ENCODE data around the gene LNX1.
A peak's percentile ranks its signal among the peaks of the same experiment; 100 is the strongest.

LNX1 gene

DNA sequence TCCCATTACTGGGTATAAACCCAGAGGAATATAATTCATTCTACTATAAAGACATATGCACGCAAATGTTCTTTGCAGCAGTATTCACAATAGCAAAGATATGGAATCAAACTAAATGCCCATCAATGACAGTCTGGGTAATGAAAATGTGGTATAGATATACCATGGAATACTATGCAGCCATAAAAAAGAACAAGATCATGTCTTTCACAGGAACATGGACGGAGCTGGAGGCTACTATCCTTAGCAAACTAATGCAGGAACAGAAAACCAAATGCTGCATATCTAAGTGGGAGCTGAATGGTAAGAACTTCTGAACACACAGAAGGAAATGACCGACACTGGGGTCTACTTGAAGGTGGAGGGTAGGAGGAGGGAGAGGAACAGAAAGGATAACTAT is 42.6 kb downstream of the LNX1 start:
- TF ChIP-seq, protein P1, sequence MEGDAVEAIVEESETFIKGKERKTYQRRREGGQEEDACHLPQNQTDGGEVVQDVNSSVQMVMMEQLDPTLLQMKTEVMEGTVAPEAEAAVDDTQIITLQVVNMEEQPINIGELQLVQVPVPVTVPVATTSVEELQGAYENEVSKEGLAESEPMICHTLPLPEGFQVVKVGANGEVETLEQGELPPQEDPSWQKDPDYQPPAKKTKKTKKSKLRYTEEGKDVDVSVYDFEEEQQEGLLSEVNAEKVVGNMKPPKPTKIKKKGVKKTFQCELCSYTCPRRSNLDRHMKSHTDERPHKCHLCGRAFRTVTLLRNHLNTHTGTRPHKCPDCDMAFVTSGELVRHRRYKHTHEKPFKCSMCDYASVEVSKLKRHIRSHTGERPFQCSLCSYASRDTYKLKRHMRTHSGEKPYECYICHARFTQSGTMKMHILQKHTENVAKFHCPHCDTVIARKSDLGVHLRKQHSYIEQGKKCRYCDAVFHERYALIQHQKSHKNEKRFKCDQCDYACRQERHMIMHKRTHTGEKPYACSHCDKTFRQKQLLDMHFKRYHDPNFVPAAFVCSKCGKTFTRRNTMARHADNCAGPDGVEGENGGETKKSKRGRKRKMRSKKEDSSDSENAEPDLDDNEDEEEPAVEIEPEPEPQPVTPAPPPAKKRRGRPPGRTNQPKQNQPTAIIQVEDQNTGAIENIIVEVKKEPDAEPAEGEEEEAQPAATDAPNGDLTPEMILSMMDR (IDR thresholded peaks at IDR 0.05; ENCODE audit: low read depth, low read length) = no peak
- DNase-seq (ENCODE audit: low read depth, low spot score) = no peak
- no peak overlapping the region for H3K4me3 ChIP-seq (ENCODE audit: low read depth, low read length)
- in situ Hi-C loops (cut with HindIII; ENCODE audit: low sequenced_read_pairs) = no loop called here

DNA sequence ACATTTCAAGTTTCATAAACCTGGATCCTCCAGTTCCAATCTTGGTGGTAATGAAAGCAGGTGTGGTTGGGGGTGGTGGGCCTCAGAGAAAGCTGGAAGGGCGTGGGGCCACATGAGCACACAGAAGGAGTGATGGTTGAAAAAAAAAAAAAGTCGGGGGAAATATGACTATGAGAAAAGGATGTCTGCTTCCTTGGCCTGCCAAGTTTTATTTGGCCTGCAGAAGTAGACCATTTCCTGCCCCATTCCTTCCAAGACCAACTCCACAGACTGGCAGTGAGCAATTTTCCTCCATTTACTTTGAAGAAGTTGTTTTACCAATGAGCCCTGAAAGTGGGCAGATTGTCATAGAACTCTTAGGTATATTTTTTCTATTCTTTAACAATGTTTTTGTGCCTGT is 43.3 kb downstream of the LNX1 start:
- in situ Hi-C loops (cut with HindIII; ENCODE audit: low sequenced_read_pairs) = no loop called here
- TF ChIP-seq, protein P1 (IDR thresholded peaks at IDR 0.05; ENCODE audit: low read depth, low read length) = no peak
- DNase-seq (ENCODE audit: low read depth, low spot score) = peak; percentile 31

DNA sequence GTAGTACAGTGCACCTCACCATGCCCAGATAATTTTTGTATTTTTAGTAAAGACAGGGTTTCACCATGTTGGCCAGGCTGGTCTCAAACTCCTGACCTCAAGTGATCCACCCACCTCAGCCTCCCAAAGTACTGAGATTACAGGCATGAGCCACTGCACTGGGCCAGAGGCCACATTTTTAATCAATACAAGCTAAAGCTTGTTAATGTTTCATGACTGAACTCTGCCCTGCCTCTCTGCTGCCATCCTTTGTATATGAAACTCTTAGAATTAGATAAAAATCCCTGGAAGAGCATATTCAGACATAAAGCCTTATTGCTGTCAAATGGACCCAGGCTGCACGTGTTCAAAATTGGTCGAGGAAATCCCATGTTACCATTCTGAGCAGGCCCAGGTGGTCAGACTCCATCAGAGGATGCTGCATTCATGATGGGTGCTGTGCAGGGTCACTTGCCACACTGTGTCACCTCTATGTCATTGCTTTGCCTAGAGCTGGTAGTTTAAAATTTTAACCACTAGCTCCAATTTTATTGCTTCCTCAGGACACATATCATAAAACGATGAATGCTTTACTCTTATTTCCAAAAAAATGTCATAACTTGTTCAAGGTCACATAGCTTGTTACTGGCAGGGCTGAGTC is 45.2 kb downstream of the LNX1 start:
- no peak overlapping the region for H3K4me3 ChIP-seq (ENCODE audit: low read depth, low read length)
- TF ChIP-seq, protein P1 (IDR thresholded peaks at IDR 0.05; ENCODE audit: low read depth, low read length) = no peak
- in situ Hi-C loops (cut with HindIII; ENCODE audit: low sequenced_read_pairs) = no loop called here
- no peak for DNase-seq (ENCODE audit: low read depth, low spot score)

More for the DNA sequence above, 43.3 kb downstream of the LNX1 start:
- no peak overlapping the region for H3K4me3 ChIP-seq (ENCODE audit: low read depth, low read length)

- H3K4me3 ChIP-seq (ENCODE audit: low read depth, low read length) = no peak overlapping the region
- in situ Hi-C loops (cut with HindIII; ENCODE audit: low sequenced_read_pairs) = no loop called here
- no peak for DNase-seq (ENCODE audit: low read depth, low spot score)
- TF ChIP-seq, protein P1 (IDR thresholded peaks at IDR 0.05; ENCODE audit: low read depth, low read length) = no peak
Measured at GRCh38 chr4:53545273-53545672, 46.0 kb downstream of the LNX1 start.

DNA sequence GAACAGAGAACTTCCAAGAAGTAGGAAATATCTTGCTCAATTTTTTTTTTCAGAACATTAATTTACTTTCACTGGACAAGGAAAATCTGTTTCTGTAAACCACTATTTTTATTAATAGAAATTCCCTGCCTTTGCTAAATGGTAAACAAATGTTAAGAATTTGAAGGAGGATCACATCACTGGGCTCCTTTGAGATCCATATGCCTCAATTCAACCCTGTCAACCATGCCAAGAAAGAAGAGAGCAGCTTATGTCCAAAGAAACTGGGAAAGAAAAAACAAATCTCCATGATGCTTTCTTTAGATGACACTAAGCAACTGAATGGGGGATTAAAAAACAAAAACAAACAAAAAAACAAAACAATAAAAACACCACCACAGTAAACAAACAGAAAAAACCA is 47.7 kb downstream of the LNX1 start:
- TF ChIP-seq, protein P1 (IDR thresholded peaks at IDR 0.05; ENCODE audit: low read depth, low read length) = no peak
- in situ Hi-C loops (cut with HindIII; ENCODE audit: low sequenced_read_pairs) = no loop called here
- DNase-seq (ENCODE audit: low read depth, low spot score) = no peak
- H3K4me3 ChIP-seq (ENCODE audit: low read depth, low read length) = no peak overlapping the region

GRCh38 chr4:53541577-53542206 is 49.6 kb downstream of the LNX1 start:
- no peak overlapping the region for H3K4me3 ChIP-seq (ENCODE audit: low read depth, low read length)
- DNase-seq (ENCODE audit: low read depth, low spot score) = peak; percentile 93
- TF ChIP-seq, protein P1 (IDR thresholded peaks at IDR 0.05; ENCODE audit: low read depth, low read length) = no peak
- in situ Hi-C loops (cut with HindIII; ENCODE audit: low sequenced_read_pairs) = no loop called here
